Activated T-cell treated with anti-CD3 and anti-CD28 coated beads, Interleukin-2, amount 50 U/mL, for 4 hours (primary cell): ENCODE results near the gene POLR1H. TPM values are rescaled to one million over a fixed set of nuclear protein-coding genes. Genes with fewer than 3 reads are reported as not detected.

Source experiments
- total RNA-seq, 3 donors: library from RNA; stranded (reverse); gene quantifications; one replicate each; pipeline ENCODE4 v1.2.1, GENCODE V29; 2021

The POLR1H gene
- total RNA-seq, 3 donors from 2014 or later: 80.6 to 86.6 (median 84.8) TPM

Other genes starting within 250 kb of the POLR1H start
- gene HLA-G, start 233.4 kb upstream of the POLR1H start, total RNA-seq: 1 to 10 TPM in 1 of 3 donors, not detected in 2; 1.1 TPM
- gene HLA-A, start 118.7 kb upstream of the POLR1H start, total RNA-seq: 1,000 to 10,000 TPM; 1,247 to 1,756 (median 1,527) TPM
- 10 to 100 TPM; 71.9 to 81.6 (median 80.5) TPM for gene PPP1R11, start 5.9 kb downstream of the POLR1H start, total RNA-seq
- gene RNF39, start 14.5 kb downstream of the POLR1H start, total RNA-seq: not detected
- gene TRIM31, start 51.8 kb downstream of the POLR1H start, total RNA-seq: not detected
- gene TRIM40, start 74.9 kb downstream of the POLR1H start, total RNA-seq: not detected
- gene TRIM10, start 99.9 kb downstream of the POLR1H start, total RNA-seq: not detected
- under 1 TPM in 1 of 3 donors, not detected in 2; 0.15 TPM for gene TRIM15, start 102.3 kb downstream of the POLR1H start, total RNA-seq
- gene TRIM26, start 152.1 kb downstream of the POLR1H start, total RNA-seq: 10 to 100 TPM; 57.1 to 72.5 (median 61.6) TPM